CD4-positive, alpha-beta memory T cell (primary cell): Measurements from ENCODE around the gene FOXO6. TPM values are rescaled to one million over a fixed set of nuclear protein-coding genes. Genes with fewer than 3 reads are reported as not detected.
A peak's percentile ranks its signal among the peaks of the same experiment; 100 is the strongest.

Source experiments
- CTCF ChIA-PET: fragments of 350-600 bp; sonication (Branson Sonifier 250); formaldehyde crosslinking; loops from one replicate; lab custom pipeline; 2021; ENCODE audit warnings: inconsistent platforms; ENCODE audit not compliant: partially characterized antibody; lab: Charles Lee
- POLR2A ChIA-PET: fragments of 350-600 bp; sonication (Branson Sonifier 250); formaldehyde crosslinking; loops from one replicate; lab custom pipeline; 2021; ENCODE audit not compliant: partially characterized antibody; lab: Charles Lee
- DNase-seq, 5 donors: peaks; one replicate each; pipeline versions ENCODE4 v3.0.0 to v3.0.0-alpha.2; 2020 to 2022; ENCODE audit warnings: mixed read lengths in 1 of 5
- H3K27ac ChIP-seq: one replicate; pipeline ENCODE4 v1.7.0; 2013; ENCODE audit warnings: low read depth, low read length
- H3K27me3 ChIP-seq: 2 replicates; pipeline ENCODE4 v1.7.0; 2013; ENCODE audit warnings: mild to moderate bottlenecking, low read length, moderate library complexity; ENCODE audit not compliant: insufficient read depth
- H3K36me3 ChIP-seq: 2 replicates; pipeline ENCODE4 v1.7.0; 2013; ENCODE audit warnings: mild to moderate bottlenecking, low read length, moderate library complexity; ENCODE audit not compliant: insufficient read depth
- H3K4me1 ChIP-seq: 2 replicates; pipeline ENCODE4 v1.7.0; 2013; ENCODE audit warnings: mild to moderate bottlenecking, low read length, moderate library complexity; ENCODE audit not compliant: insufficient read depth
- H3K4me3 ChIP-seq, 2 donors: one replicate each; pipeline ENCODE4 v1.7.0; 2013; ENCODE audit warnings: low read length in 2 of 2, mild to moderate bottlenecking in 1 of 2
- H3K9me3 ChIP-seq, 2 donors: one replicate each; pipeline ENCODE4 v1.7.0; 2013; ENCODE audit warnings: low read length in 2 of 2, control low read depth in 1 of 2; ENCODE audit not compliant: control insufficient read depth in 1 of 2
- H3K27ac Mint-ChIP-seq, 7 donors: one replicate each; pipeline ENCODE4 v1.8.0; 2020 to 2021; ENCODE audit warnings: mixed read lengths in 7 of 7, mild to moderate bottlenecking in 6 of 7, inconsistent platforms in 3 of 7, moderate library complexity in 3 of 7
- H3K27me3 Mint-ChIP-seq, 2 donors: one replicate each; pipeline ENCODE4 v1.8.0; 2020 to 2021; ENCODE audit warnings: mixed read lengths in 2 of 2
- H3K36me3 Mint-ChIP-seq, 2 donors: one replicate each; pipeline ENCODE4 v1.8.0; 2020 to 2021; ENCODE audit warnings: mixed read lengths in 2 of 2, inconsistent platforms in 1 of 2, mild to moderate bottlenecking in 1 of 2
- H3K4me1 Mint-ChIP-seq, 4 donors: one replicate each; pipeline ENCODE4 v1.8.0; 2020 to 2021; ENCODE audit warnings: mixed read lengths in 4 of 4, mild to moderate bottlenecking in 1 of 4
- H3K4me3 Mint-ChIP-seq, 8 donors: one replicate each; pipeline ENCODE4 v1.8.0; 2020 to 2021; ENCODE audit warnings: mixed read lengths in 8 of 8, mild to moderate bottlenecking in 7 of 8, moderate library complexity in 6 of 8, inconsistent platforms in 3 of 8
- H3K9me3 Mint-ChIP-seq, 8 donors: one replicate each; pipeline ENCODE4 v1.8.0; 2020 to 2021; ENCODE audit warnings: mixed read lengths in 8 of 8, mild to moderate bottlenecking in 5 of 8, inconsistent platforms in 3 of 8, moderate library complexity in 1 of 8
- intact Hi-C: fragments of 100-400 bp; cut with micrococcal nuclease; formaldehyde crosslinking; loops from one replicate; pipeline ENCODE4 v1.15.1; 2023
- polyA plus RNA-seq, 2 donors: library from polyadenylated mRNA; unstranded; fragments of 300-500 nt; fragmentation: Illumina TruSeq; gene quantifications; one replicate each; pipeline ENCODE4 v1.2.3, GENCODE V29; 2021
- total RNA-seq, 2 experiments: library from RNA; stranded (reverse); gene quantifications; one replicate each; pipeline ENCODE4 v1.2.3, GENCODE V29; 2021

Gene FOXO6
- total and polyA plus RNA-seq, 4 experiments from 2014 or later, result not detected

- H3K4me1 Mint-ChIP-seq, result no peaks in the 10 kb centered on the region
- Histone ChIP-seq H3K36me3 (no peaks in the 10 kb centered on the region), H3K27me3 (no peaks in the 10 kb centered on the region), H3K9me3 (no peaks in the 10 kb centered on the region), H3K27ac (no peak overlapping the region), H3K4me1 (no peaks in the 10 kb centered on the region), H3K4me3 (no peak overlapping the region)
- no peaks in the 10 kb centered on the region for H3K36me3 Mint-ChIP-seq
- intact Hi-C loops, result loop anchor here (1.0 to 5.0 kb wide), 2 partner anchors 94 to 109 kb away; no protein-coding TSS in a partner anchor
- peaks cover 0 to 6% of the 10 kb centered on the region in 2 donors for H3K27me3 Mint-ChIP-seq
- peak in 2 of 5 donors; percentile 4 to 5 for DNase-seq
- CTCF ChIA-PET, result interaction anchor here (0.6 to 3.5 kb wide), 5 partner anchors 10 to 95 kb away, joined by 3 to 14 read pairs (median 3); no protein-coding TSS in a partner anchor
- H3K27ac Mint-ChIP-seq, result no peak overlapping the region
- H3K4me3 Mint-ChIP-seq, result no peak overlapping the region
- H3K9me3 Mint-ChIP-seq, result peaks cover 0 to 1% (median 0%) of the 10 kb centered on the region in 8 donors
- POLR2A ChIA-PET, result interaction anchor here (1.1 kb wide), 1 partner anchor 72 kb away, joined by 3 read pairs; no protein-coding TSS in a partner anchor
Observed at GRCh38 chr1:41322835-41323234, 38.4 kb upstream of the FOXO6 start.

GRCh38 chr1:41323243-41323642, 38.0 kb upstream of the FOXO6 start:
- Mint-ChIP-seq H3K36me3 (no peaks in the 10 kb centered on the region), H3K4me3 (no peak overlapping the region), H3K27me3 (peaks cover 0 to 6% of the 10 kb centered on the region in 2 donors), H3K27ac (no peak overlapping the region), H3K9me3 (peaks cover 0 to 1% (median 0%) of the 10 kb centered on the region in 8 donors), H3K4me1 (no peaks in the 10 kb centered on the region)
- intact Hi-C loops, result loop anchor here (1.0 to 5.0 kb wide), 2 partner anchors 94 to 109 kb away; no protein-coding TSS in a partner anchor
- DNase-seq, result no peak
- CTCF ChIA-PET, result interaction anchor here (1.6 to 3.5 kb wide), 2 partner anchors 92 to 95 kb away, joined by 4 to 14 read pairs; no protein-coding TSS in a partner anchor
- POLR2A ChIA-PET, result interaction anchor here (1.1 kb wide), 1 partner anchor 71 kb away, joined by 3 read pairs; no protein-coding TSS in a partner anchor
- Histone ChIP-seq H3K27ac (no peak overlapping the region), H3K27me3 (no peaks in the 10 kb centered on the region), H3K4me1 (no peaks in the 10 kb centered on the region), H3K9me3 (no peaks in the 10 kb centered on the region), H3K4me3 (no peak overlapping the region), H3K36me3 (no peaks in the 10 kb centered on the region)

GRCh38 chr1:41325801-41326200, 35.4 kb upstream of the FOXO6 start:
- Mint-ChIP-seq H3K36me3 (no peaks in the 10 kb centered on the region), H3K4me3 (no peak overlapping the region), H3K4me1 (no peaks in the 10 kb centered on the region), H3K27me3 (peaks cover 0 to 8% of the 10 kb centered on the region in 2 donors), H3K27ac (no peak overlapping the region), H3K9me3 (peaks cover 0 to 1% (median 0%) of the 10 kb centered on the region in 8 donors)
- CTCF ChIA-PET, result interaction anchor here (3.5 kb wide), 1 partner anchor 92 kb away, joined by 14 read pairs; no protein-coding TSS in a partner anchor
- Histone ChIP-seq H3K27me3 (no peaks in the 10 kb centered on the region), H3K27ac (no peak overlapping the region), H3K4me1 (no peaks in the 10 kb centered on the region), H3K4me3 (no peak overlapping the region), H3K36me3 (no peaks in the 10 kb centered on the region), H3K9me3 (no peaks in the 10 kb centered on the region)
- POLR2A ChIA-PET, result no interaction called here
- intact Hi-C loops, result no loop called here
- DNase-seq, result no peak

- H3K27ac Mint-ChIP-seq, result no peak overlapping the region
- H3K27me3 ChIP-seq, result no peaks in the 10 kb centered on the region
- no peaks in the 10 kb centered on the region for H3K4me1 ChIP-seq
- no peak overlapping the region for H3K27ac ChIP-seq
- no peak overlapping the region for H3K4me3 ChIP-seq
- no peaks in the 10 kb centered on the region for H3K4me1 Mint-ChIP-seq
- intact Hi-C loops, result no loop called here
- H3K9me3 ChIP-seq, result no peaks in the 10 kb centered on the region
- H3K36me3 Mint-ChIP-seq, result no peaks in the 10 kb centered on the region
- no peak overlapping the region for H3K4me3 Mint-ChIP-seq
- H3K9me3 Mint-ChIP-seq, result no peaks in the 10 kb centered on the region
- DNase-seq, result no peak
- POLR2A ChIA-PET, result no interaction called here
- peaks cover 2 to 6% of the 10 kb centered on the region in 2 donors for H3K27me3 Mint-ChIP-seq
- no peaks in the 10 kb centered on the region for H3K36me3 ChIP-seq
- CTCF ChIA-PET, result no interaction called here
Observed at GRCh38 chr1:41327383-41327999, 33.7 kb upstream of the FOXO6 start.

- H3K9me3 Mint-ChIP-seq, result peaks cover 0 to 2% (median 0%) of the 10 kb centered on the region in 8 donors
- Histone ChIP-seq H3K9me3 (no peaks in the 10 kb centered on the region), H3K4me3 (no peak overlapping the region), H3K27ac (no peak overlapping the region), H3K36me3 (no peaks in the 10 kb centered on the region), H3K27me3 (no peaks in the 10 kb centered on the region), H3K4me1 (no peaks in the 10 kb centered on the region)
- no peak overlapping the region for H3K4me3 Mint-ChIP-seq
- H3K4me1 Mint-ChIP-seq, result no peaks in the 10 kb centered on the region
- ChIA-PET CTCF (no interaction called here), POLR2A (no interaction called here)
- peaks cover 3 to 8% of the 10 kb centered on the region in 2 donors for H3K27me3 Mint-ChIP-seq
- no peak overlapping the region for H3K27ac Mint-ChIP-seq
- H3K36me3 Mint-ChIP-seq, result no peaks in the 10 kb centered on the region
- intact Hi-C loops, result no loop called here
- no peak for DNase-seq
Observed at GRCh38 chr1:41328001-41328615, 33.1 kb upstream of the FOXO6 start.

GRCh38 chr1:41328780-41329640, 32.2 kb upstream of the FOXO6 start:
- no peak overlapping the region for H3K27ac Mint-ChIP-seq
- peaks cover 0 to 4% (median 0%) of the 10 kb centered on the region in 8 donors for H3K9me3 Mint-ChIP-seq
- POLR2A ChIA-PET, result no interaction called here

More at GRCh38 chr1:41328780-41329640, 32.2 kb upstream of the FOXO6 start:
- H3K36me3 Mint-ChIP-seq, result no peaks in the 10 kb centered on the region
- H3K4me1 ChIP-seq, result no peaks in the 10 kb centered on the region
- H3K27me3 Mint-ChIP-seq, result peaks cover 3 to 9% of the 10 kb centered on the region in 2 donors
- H3K4me3 ChIP-seq, result no peak overlapping the region
- intact Hi-C loops, result no loop called here
- H3K4me3 Mint-ChIP-seq, result no peak overlapping the region
- H3K9me3 ChIP-seq, result no peaks in the 10 kb centered on the region
- CTCF ChIA-PET, result no interaction called here
- H3K36me3 ChIP-seq, result no peaks in the 10 kb centered on the region
- H3K4me1 Mint-ChIP-seq, result no peaks in the 10 kb centered on the region
- H3K27me3 ChIP-seq, result no peaks in the 10 kb centered on the region
- no peak for DNase-seq
- no peak overlapping the region for H3K27ac ChIP-seq
